ENCODE measurements around the gene PARVG.

Gene PARVG

DNA sequence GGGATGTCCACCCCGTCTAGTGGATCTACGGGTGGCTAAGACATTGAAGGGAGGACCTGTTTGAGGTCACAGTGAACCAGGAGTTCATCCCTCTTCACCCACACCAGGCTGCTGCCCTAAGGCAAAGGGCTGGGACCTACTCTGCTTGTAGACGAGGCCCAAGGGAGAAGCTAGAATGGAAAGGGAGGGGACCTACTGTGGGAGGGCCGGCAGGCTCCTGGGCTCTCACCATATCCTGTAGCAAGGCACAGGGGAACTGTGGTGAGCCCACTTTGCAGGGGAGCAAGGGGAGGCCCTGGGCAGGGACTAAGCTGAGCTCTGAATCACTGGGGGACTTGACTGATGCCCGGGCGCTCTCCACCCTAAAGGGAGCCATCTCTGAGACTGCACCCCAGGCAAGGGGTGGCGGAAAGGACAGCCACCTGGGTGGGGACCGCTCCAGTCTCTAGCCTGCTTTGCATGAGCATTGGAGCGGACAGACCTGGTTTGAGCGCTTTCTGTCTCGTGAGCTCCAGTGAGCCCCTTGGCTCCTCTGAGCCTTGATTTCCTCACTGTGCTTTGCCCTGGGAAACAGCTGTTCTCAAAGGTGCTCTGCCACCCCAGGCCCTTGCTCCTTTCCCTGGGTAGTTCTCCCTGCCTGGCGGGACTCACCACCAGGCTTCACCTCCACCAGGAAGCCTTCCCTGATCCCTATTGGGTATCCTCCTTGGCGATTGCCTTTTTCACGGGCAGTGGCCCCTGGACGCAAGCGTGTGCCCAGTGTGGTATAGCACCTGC lies 24.2 kb downstream of the PARVG start:
- Histone ChIP-seq H3K9me3 (ENCODE audit: control extremely low read depth in 1 of 5, control insufficient read depth in 4 of 5, insufficient read depth in 2 of 5, low read depth in 1 of 5, low read length in 4 of 5) (peaks cover 0 to 9% (median 0%) of the 10 kb centered on the region in 5 experiments), H3K36me3 (ENCODE audit: control insufficient read depth in 4 of 4, insufficient read depth in 4 of 4, low read length in 3 of 4) (peaks cover 6 to 62% (median 47%) of the 10 kb centered on the region in 4 experiments), H3K4me3 (ENCODE audit: control insufficient read depth in 1 of 7, extremely low read depth in 1 of 7, insufficient read depth in 4 of 7, low read depth in 2 of 7, low read length in 6 of 7) (no peak overlapping the region), H3K27ac (ENCODE audit: insufficient read depth in 1 of 2, low read depth in 1 of 2, low read length in 2 of 2, poor library complexity in 1 of 2, severe bottlenecking in 2 of 2) (no peak overlapping the region), H3K4me1 (ENCODE audit: control extremely low read depth in 1 of 4, control insufficient read depth in 4 of 4, insufficient read depth in 4 of 4, low read length in 3 of 4) (peaks cover 0 to 14% (median 11%) of the 10 kb centered on the region in 4 experiments), H3K27me3 (replicated peaks in 2 of 5; ENCODE audit: control insufficient read depth in 4 of 5, insufficient read depth in 5 of 5, low read length in 4 of 5) (no peaks in the 10 kb centered on the region)
- DNase-seq: no peak
- ChIA-PET CTCF (no interaction called here), POLR2A (no interaction called here)
- WGBS (ENCODE audit: insufficient coverage): 99% methylated on average over 14 of the region's 16 CpGs

DNA sequence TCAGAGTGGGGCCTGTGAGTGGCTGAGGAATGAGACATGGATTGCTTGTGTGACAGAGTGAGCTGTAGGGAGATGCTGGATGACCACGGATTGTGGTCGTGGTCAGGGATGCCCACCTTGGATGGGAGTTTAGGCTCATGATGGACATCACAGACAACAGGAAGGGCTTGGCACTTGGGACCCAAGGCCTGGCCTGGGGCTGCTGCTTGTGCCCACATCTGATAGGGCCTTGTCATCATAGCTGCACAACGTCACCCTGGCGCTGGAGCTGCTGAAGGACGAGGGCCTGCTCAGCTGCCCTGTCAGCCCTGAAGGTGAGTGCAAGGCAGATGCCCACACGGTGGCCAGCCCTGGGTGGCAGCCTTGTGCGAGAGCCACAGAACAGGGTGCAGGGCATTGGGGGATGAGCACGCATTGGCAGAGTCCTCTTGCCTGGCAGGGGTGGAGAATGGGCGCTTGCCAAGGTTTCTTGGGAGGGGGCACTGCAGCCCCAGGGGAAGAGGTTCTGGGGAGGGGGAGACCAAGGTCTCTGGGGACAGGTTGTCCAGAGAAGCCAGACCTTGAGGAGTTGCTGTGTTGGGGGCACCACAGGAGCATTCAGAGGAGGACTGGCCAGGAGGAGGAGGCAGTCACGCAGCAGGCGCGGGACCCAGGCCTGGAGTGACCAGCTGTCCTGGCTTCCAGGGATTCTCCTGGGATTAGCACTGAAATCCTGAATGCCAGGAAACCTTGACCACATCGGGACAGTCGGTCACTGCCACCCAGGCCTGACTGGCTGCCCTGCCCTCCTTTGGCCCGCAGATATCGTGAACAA lies 25.0 kb downstream of the PARVG start:
- DNase-seq: no peak
- 95% methylated on average over 15 of the region's 16 CpGs for WGBS (ENCODE audit: insufficient coverage)
- CTCF ChIA-PET: no interaction called here
- no peak overlapping the region for H3K27ac ChIP-seq (ENCODE audit: insufficient read depth in 1 of 2, low read depth in 1 of 2, low read length in 2 of 2, poor library complexity in 1 of 2, severe bottlenecking in 2 of 2)
- H3K36me3 ChIP-seq (ENCODE audit: control insufficient read depth in 4 of 4, insufficient read depth in 4 of 4, low read length in 3 of 4): peaks cover 6 to 59% (median 41%) of the 10 kb centered on the region in 4 experiments
- peaks cover 0 to 10% (median 0%) of the 10 kb centered on the region in 5 experiments for H3K9me3 ChIP-seq (ENCODE audit: control extremely low read depth in 1 of 5, control insufficient read depth in 4 of 5, insufficient read depth in 2 of 5, low read depth in 1 of 5, low read length in 4 of 5)
- no peaks in the 10 kb centered on the region for H3K27me3 ChIP-seq (replicated peaks in 2 of 5; ENCODE audit: control insufficient read depth in 4 of 5, insufficient read depth in 5 of 5, low read length in 4 of 5)
- no peak overlapping the region for H3K4me3 ChIP-seq (ENCODE audit: control insufficient read depth in 1 of 7, extremely low read depth in 1 of 7, insufficient read depth in 4 of 7, low read depth in 2 of 7, low read length in 6 of 7)
- POLR2A ChIA-PET: no interaction called here
- peaks cover 0 to 6% (median 3%) of the 10 kb centered on the region in 4 experiments for H3K4me1 ChIP-seq (ENCODE audit: control extremely low read depth in 1 of 4, control insufficient read depth in 4 of 4, insufficient read depth in 4 of 4, low read length in 3 of 4)

DNA sequence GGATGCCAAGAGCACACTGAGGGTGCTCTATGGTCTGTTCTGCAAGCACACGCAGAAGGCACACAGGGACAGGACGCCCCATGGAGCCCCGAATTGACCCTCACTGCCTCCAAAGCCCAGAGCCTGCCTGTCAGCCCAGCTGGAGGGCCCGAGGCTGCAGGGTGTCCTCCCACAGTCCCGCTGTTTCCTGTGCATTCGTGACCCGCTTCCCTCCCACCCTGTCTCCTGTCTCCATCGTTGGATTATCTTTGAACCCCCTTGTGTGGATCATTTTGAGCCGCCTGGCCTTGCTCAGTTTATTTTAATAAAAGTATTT lies 25.6 kb downstream of the PARVG start:
- no peaks in the 10 kb centered on the region for H3K27me3 ChIP-seq (replicated peaks in 2 of 5; ENCODE audit: control insufficient read depth in 4 of 5, insufficient read depth in 5 of 5, low read length in 4 of 5)
- no peak for DNase-seq
- CTCF ChIA-PET: no interaction called here
- peaks cover 0 to under 1% (median 0%) of the 10 kb centered on the region in 4 experiments for H3K4me1 ChIP-seq (ENCODE audit: control extremely low read depth in 1 of 4, control insufficient read depth in 4 of 4, insufficient read depth in 4 of 4, low read length in 3 of 4)
- peaks cover 6 to 54% (median 37%) of the 10 kb centered on the region in 4 experiments for H3K36me3 ChIP-seq (ENCODE audit: control insufficient read depth in 4 of 4, insufficient read depth in 4 of 4, low read length in 3 of 4)
- peaks cover 0 to 10% (median 0%) of the 10 kb centered on the region in 5 experiments for H3K9me3 ChIP-seq (ENCODE audit: control extremely low read depth in 1 of 5, control insufficient read depth in 4 of 5, insufficient read depth in 2 of 5, low read depth in 1 of 5, low read length in 4 of 5)
- no peak overlapping the region for H3K4me3 ChIP-seq (ENCODE audit: control insufficient read depth in 1 of 7, extremely low read depth in 1 of 7, insufficient read depth in 4 of 7, low read depth in 2 of 7, low read length in 6 of 7)
- POLR2A ChIA-PET: no interaction called here
- WGBS (ENCODE audit: insufficient coverage): 96% methylated on average over 7 of the region's 9 CpGs
- no peak overlapping the region for H3K27ac ChIP-seq (ENCODE audit: insufficient read depth in 1 of 2, low read depth in 1 of 2, low read length in 2 of 2, poor library complexity in 1 of 2, severe bottlenecking in 2 of 2)

DNA sequence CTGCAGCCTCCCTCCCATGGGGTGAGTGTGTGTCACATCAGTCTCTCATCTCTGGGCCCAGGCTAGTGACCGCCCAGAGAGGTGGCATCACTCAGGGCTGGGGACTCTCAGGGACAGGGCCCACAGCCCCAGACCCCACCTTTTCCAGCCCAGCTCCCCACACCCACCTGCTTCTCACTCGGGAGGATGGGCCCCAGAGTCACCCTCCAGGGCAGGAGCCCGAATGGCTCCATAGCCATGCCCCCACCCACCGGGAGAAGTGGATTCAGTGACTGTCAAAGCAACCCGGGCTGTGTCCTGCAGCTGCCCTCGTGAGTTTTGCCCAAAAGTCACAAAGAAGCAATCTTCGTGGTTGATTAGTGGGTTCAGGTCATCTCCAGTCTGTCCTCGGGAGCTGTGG lies 26.0 kb downstream of the PARVG start:
- H3K27ac ChIP-seq (ENCODE audit: insufficient read depth in 1 of 2, low read depth in 1 of 2, low read length in 2 of 2, poor library complexity in 1 of 2, severe bottlenecking in 2 of 2): no peak overlapping the region
- POLR2A ChIA-PET: no interaction called here

DNA sequence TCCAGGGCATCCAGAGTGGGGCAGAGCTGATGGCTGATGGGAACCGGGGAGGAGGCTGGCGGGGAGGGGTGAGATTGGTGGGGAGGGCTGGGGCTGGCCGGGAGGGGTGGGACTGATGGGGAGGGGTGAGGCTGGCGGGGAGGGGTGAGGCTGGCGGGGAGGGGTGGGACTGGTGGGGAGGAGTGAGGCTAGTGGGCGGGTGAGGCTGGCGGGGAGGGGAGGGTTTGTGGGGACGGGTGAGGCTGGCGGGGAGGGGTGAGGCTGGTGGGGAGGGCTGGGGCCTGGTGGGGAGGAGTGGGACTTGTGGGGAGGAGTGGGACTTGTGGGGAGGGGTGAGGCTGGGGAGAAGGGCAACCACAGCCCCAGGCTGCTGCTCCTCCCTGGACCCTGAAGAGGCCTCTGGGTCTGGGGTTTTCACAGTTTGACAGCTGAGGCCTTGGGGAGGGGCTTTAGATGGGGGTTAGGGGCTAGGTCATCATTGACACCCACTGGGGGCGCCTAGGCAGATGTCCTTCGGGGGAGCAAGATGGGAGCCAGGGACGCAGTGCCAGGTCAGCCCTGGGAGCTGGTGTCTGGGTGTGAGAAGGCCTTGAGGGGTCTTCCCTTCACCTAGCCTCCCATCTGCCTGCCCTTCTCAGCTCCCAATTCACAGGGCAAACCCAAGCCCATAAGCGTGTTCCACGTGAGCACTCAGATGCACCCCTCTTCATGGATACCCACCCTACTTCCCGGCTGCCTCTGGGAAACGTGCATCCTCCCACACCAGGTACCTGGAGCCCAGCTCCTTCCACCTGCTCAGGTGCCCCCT lies 26.7 kb downstream of the PARVG start:
- H3K4me1 ChIP-seq (ENCODE audit: control extremely low read depth in 1 of 4, control insufficient read depth in 4 of 4, insufficient read depth in 4 of 4, low read length in 3 of 4): peaks cover 0 to 4% (median 0%) of the 10 kb centered on the region in 4 experiments
- no peak overlapping the region for H3K4me3 ChIP-seq (ENCODE audit: control insufficient read depth in 1 of 7, extremely low read depth in 1 of 7, insufficient read depth in 4 of 7, low read depth in 2 of 7, low read length in 6 of 7)
- ChIA-PET CTCF (no interaction called here), POLR2A (interaction anchor here (0.6 to 0.9 kb wide), 3 partner anchors 14 to 346 kb away, joined by 3 read pairs; no protein-coding TSS in a partner anchor)
- peak in 1 of 3 donors; percentile 6 for DNase-seq
- H3K36me3 ChIP-seq (ENCODE audit: control insufficient read depth in 4 of 4, insufficient read depth in 4 of 4, low read length in 3 of 4): peaks cover 4 to 43% (median 26%) of the 10 kb centered on the region in 4 experiments
- WGBS (ENCODE audit: insufficient coverage): 99% methylated on average over 7 of the region's 16 CpGs
- H3K27me3 ChIP-seq (replicated peaks in 2 of 5; ENCODE audit: control insufficient read depth in 4 of 5, insufficient read depth in 5 of 5, low read length in 4 of 5): no peaks in the 10 kb centered on the region
- peaks cover 0 to 10% (median 0%) of the 10 kb centered on the region in 5 experiments for H3K9me3 ChIP-seq (ENCODE audit: control extremely low read depth in 1 of 5, control insufficient read depth in 4 of 5, insufficient read depth in 2 of 5, low read depth in 1 of 5, low read length in 4 of 5)
- H3K27ac ChIP-seq (ENCODE audit: insufficient read depth in 1 of 2, low read depth in 1 of 2, low read length in 2 of 2, poor library complexity in 1 of 2, severe bottlenecking in 2 of 2): no peak overlapping the region

More for the DNA sequence above, 26.0 kb downstream of the PARVG start:
- peaks cover 0 to 3% (median 0%) of the 10 kb centered on the region in 4 experiments for H3K4me1 ChIP-seq (ENCODE audit: control extremely low read depth in 1 of 4, control insufficient read depth in 4 of 4, insufficient read depth in 4 of 4, low read length in 3 of 4)
- DNase-seq: no peak
- CTCF ChIA-PET: no interaction called here
- H3K27me3 ChIP-seq (replicated peaks in 2 of 5; ENCODE audit: control insufficient read depth in 4 of 5, insufficient read depth in 5 of 5, low read length in 4 of 5): no peaks in the 10 kb centered on the region
- no peak overlapping the region for H3K4me3 ChIP-seq (ENCODE audit: control insufficient read depth in 1 of 7, extremely low read depth in 1 of 7, insufficient read depth in 4 of 7, low read depth in 2 of 7, low read length in 6 of 7)
- peaks cover 4 to 49% (median 32%) of the 10 kb centered on the region in 4 experiments for H3K36me3 ChIP-seq (ENCODE audit: control insufficient read depth in 4 of 4, insufficient read depth in 4 of 4, low read length in 3 of 4)
- WGBS (ENCODE audit: insufficient coverage): 96% methylated on average over 7 of the region's 8 CpGs
- H3K9me3 ChIP-seq (ENCODE audit: control extremely low read depth in 1 of 5, control insufficient read depth in 4 of 5, insufficient read depth in 2 of 5, low read depth in 1 of 5, low read length in 4 of 5): peaks cover 0 to 10% (median 0%) of the 10 kb centered on the region in 5 experiments

DNA sequence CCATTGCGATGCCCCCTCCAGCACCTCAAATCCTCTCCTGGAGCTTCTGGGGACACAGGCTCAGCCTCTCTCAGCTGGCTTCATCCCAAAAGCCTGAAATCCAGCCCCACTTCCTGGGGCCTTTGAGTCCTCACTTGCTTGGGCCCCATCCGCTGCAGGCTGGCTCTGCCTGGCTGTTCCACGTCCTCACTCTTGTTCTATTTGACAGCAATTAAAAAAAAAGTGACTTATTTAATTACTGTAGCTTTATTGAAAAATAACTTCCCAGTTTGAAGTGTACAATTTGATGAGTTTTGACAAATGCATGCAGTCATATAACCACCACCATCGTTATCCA lies 27.2 kb downstream of the PARVG start:
- ChIA-PET POLR2A (interaction anchor here (0.6 to 0.9 kb wide), 3 partner anchors 13 to 345 kb away, joined by 3 read pairs; no protein-coding TSS in a partner anchor), CTCF (no interaction called here)
- Histone ChIP-seq H3K4me1 (ENCODE audit: control extremely low read depth in 1 of 4, control insufficient read depth in 4 of 4, insufficient read depth in 4 of 4, low read length in 3 of 4) (peaks cover 0 to 4% (median 0%) of the 10 kb centered on the region in 4 experiments), H3K27ac (ENCODE audit: insufficient read depth in 1 of 2, low read depth in 1 of 2, low read length in 2 of 2, poor library complexity in 1 of 2, severe bottlenecking in 2 of 2) (no peak overlapping the region), H3K27me3 (replicated peaks in 2 of 5; ENCODE audit: control insufficient read depth in 4 of 5, insufficient read depth in 5 of 5, low read length in 4 of 5) (no peaks in the 10 kb centered on the region), H3K36me3 (ENCODE audit: control insufficient read depth in 4 of 4, insufficient read depth in 4 of 4, low read length in 3 of 4) (peaks cover 4 to 39% (median 24%) of the 10 kb centered on the region in 4 experiments), H3K4me3 (ENCODE audit: control insufficient read depth in 1 of 7, extremely low read depth in 1 of 7, insufficient read depth in 4 of 7, low read depth in 2 of 7, low read length in 6 of 7) (no peak overlapping the region), H3K9me3 (ENCODE audit: control extremely low read depth in 1 of 5, control insufficient read depth in 4 of 5, insufficient read depth in 2 of 5, low read depth in 1 of 5, low read length in 4 of 5) (peaks cover 0 to 10% (median 0%) of the 10 kb centered on the region in 5 experiments)
- no peak for DNase-seq
- WGBS (ENCODE audit: insufficient coverage): 100% methylated on average over 1 of the region's 4 CpGs

Data from common myeloid progenitor, CD34-positive (primary cell).